Measurements from ENCODE around the gene ASIC5.

Gene ASIC5

DNA sequence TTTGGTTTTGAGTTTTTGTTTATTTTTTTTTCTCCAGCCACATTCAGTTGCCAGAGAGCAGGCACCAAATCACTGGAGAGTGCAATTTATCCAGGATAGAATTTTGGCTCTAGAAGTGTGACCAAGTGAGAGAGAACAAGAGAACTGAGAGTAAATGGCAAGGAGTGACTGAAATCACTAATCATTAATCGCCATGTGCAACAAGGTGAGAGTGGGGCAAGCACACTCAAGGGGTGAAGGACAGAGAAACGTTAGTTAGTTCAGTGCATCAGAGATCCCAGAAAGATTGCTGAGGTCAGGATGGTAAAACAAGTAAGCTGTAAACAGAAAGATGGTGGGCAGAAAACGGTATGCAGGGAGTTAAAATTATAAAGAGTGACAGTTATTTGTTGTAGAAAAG lies 17.8 kb upstream of the ASIC5 start:
- DNase-seq (ENCODE audit: low read depth in 1 of 2, low spot score in 1 of 2), result no peak

DNA sequence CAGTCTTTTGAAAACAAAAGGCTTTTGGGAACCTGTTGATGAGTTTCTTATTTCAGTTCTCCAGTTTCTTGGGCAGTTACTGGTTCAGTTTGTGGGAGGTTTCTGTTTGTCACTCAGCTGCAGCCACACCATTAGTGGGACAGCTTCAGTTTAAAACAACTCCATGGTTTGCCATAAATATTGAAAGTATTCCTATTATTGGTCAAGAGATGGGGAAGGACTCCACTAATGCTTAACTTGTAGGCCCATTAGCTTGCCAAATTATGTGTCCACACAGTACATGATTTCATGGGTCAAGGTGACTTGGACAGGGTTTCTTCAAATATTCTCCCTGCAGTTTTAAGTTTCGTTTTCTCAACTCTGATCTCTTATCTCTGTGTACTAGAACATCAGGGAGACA lies 15.5 kb upstream of the ASIC5 start:
- DNase-seq (ENCODE audit: low read depth in 1 of 2, low spot score in 1 of 2), result no peak

DNA sequence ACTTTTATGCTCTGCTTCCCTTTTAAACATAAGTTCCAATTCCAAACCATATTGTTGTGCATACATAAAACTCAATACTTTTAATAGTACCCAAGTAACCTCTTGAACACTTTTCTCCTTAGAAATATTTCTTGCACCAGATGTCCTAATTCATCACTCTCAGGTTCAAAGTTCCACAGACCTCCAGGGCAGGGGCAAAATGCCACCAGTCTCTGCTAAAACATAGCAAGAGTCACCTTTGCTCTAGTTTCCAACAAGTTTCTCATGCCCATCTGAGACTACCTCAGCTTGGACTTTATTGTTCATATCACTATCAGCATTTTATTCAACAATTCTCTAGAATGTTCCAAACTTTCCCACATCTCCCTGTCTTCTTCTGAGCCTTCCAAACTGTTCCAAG lies 13.7 kb upstream of the ASIC5 start:
- DNase-seq (ENCODE audit: low read depth in 1 of 2, low spot score in 1 of 2), result no peak

DNA sequence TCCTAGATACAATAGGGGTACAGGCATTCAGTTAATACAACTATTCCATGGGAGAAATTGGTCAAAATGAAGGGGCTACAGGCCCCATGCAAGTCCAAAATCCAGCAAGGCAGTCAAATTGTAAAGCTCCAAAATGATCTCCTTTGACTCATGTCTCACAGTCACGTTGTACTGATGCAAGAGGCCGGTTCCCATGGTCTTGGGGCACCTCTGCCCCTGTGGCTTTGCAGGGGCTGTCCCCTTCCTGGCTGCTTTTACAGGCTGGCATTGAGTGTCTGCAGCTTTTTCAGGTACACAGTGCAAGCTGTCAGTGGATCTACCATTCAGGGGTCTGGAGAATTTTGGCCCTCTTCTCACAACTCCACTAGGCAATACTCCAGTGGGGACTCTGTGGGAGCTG lies 12.5 kb upstream of the ASIC5 start:
- DNase-seq (ENCODE audit: low read depth in 1 of 2, low spot score in 1 of 2), result no peak

DNA sequence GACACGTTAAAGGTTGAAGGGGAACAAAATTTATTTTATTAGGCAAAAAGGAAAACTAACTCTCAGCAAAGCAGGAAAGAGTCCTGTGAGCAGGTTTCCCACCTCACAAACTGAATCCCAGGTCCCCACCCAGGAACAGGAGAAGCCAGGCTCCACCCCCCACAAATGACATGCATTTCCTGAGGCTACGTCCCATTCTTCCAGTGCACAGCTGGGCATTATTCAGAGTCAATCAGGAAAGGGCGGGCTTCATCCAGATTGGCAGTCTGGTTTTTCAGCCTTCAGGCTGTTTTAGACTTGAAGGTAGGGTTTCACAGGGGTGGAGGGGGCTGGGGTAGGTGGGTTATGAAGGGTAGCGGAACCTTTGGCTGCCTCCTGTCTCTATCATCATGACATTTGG lies 11.9 kb upstream of the ASIC5 start:
- no peak for DNase-seq (ENCODE audit: low read depth in 1 of 2, low spot score in 1 of 2)

DNA sequence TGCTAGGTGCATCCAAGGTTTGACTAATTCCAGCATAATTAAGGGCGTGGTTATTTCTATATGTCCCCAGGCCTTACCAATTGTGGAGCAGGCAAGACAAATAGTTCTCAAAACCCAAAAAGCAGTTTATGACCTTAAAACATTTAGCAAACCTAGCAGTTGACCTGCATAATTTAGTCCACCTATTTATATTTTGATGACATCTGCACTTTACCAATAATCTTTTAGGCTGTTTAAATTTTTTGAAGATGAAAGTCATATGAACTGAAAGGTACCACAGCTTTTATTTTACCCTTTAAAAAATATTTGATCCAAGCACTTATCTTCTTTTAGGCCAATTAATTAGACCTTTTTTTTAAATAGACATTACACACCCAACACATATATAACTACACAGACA lies 9.8 kb upstream of the ASIC5 start:
- no peak for DNase-seq (ENCODE audit: low read depth in 1 of 2, low spot score in 1 of 2)

DNA sequence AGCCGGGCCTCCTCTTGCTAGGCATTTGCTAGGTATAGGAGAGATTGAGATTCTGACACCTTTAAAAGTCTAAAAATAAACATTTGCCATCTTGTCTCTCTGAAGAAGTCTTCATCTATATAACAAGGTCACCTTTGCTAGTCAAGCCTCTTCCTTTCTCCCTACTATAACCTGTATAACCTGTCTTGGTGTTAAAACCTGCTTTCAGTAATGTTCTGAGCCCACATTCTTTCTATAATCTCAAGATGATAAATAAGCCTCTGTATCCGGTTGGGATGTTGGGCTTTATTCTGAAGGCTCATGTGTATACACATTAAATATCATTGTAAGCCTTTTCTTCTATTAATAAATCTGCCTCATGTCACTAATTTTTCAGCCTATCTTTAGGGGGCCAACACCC lies 10.2 kb downstream of the ASIC5 start:
- DNase-seq (ENCODE audit: low read depth in 1 of 2, low spot score in 1 of 2), result no peak

DNA sequence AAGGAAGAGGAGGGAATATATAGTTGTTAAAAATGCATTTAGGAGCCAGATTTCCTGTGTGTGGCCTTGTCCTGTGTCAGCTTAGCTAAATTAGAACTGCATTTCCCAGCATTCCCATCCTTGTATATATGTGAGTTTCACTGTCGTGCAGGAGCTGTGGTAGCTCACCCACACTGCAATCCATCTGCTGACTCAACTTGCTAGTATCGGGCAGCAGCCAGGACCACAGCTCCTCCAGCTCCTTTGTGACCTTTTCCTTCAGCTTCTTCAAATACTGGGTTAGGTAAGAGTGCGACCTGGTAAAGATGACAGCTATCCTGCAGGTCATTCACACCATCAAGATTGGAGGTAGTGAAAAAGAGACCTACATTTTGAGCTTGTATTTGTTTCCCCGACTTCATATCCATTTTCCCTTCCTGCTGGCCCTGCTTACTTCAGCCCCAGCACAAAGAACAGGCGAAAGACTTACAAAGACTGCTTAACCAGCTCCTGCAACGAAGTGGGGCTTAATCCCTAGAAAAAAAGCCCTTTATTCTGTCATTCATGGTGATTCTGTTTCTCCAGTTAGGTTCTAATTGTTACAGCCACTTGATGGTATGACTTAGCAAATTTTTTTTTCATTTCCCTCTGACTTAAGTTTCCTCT lies 11.4 kb downstream of the ASIC5 start:
- no peak for DNase-seq (ENCODE audit: low read depth in 1 of 2, low spot score in 1 of 2)

DNA sequence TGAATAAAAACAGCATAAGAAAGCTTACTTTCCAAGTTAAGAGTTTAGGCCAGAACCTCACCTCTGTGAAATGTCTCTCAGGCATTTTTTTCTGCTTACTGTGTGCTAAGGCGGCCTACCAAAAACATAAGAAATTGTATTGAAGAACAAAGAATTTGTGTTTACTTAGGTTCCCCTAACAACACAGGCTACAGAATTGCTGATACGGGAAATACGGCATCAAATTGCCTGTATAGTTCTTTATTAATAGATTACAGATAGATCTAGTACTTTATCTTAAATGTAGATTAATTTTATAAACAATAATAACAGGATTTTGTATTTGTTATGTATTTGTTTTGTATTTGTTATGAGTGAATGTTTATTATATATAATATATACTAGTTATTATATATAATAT lies 12.9 kb downstream of the ASIC5 start:
- DNase-seq (ENCODE audit: low read depth in 1 of 2, low spot score in 1 of 2), result no peak

DNA sequence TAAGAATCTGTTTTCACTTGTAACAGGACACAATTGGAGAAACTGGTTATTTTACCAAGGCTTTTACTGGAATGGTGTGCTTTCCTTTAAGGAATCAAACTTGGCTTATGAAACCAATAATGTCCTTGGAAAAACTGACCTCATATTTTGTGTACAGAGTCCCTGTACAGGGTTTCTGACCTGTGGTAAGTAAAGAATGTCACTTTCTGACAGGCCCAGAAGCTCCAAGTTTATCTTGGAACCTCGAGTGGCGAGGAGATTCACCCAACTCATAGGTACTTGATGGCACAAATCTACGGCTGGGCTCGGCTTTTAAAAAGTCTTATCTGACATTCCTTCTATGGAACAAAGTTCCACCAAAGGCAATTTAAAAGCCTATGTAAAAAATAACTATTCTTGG lies 17.0 kb downstream of the ASIC5 start:
- DNase-seq (ENCODE audit: low read depth in 1 of 2, low spot score in 1 of 2), result no peak

DNA sequence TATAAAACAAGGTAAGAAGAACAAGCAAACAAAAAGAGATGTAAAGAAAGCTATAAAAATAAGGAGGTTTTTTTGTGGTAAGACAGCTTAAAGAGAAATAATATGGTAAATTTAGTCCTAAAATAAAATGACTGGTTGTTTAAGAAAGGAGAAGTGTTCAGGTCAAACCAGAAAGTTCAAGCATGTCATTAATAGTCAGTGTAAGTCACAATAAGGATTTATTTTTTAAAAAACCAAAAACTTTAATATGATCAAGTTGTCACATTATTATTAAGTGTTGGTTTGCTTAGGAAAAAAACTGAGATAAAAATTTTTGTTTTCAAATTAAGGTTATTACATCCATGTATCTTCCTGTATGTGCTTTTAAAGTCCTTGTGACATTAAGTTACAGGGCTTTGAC lies 19.1 kb downstream of the ASIC5 start:
- no peak for DNase-seq (ENCODE audit: low read depth in 1 of 2, low spot score in 1 of 2)

DNA sequence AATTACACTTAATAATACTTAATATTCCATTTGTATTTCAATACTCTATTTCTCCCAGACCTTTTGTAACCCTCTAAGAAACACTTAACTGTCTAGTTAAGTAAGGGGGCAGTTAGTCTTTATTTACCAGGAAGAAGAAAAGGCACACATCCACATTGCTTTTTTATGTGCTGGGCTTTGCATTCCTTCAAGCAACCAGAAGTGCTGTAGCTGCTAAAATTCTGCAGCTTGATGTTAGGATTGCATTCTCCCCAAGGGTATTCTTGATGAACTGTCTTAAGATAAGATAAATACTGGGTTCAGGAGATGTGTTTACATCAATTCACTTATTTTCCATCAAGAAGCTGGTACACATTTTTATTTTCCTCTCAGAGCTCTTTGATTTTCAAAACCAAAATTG lies 24.0 kb downstream of the ASIC5 start:
- no peak for DNase-seq (ENCODE audit: low read depth in 1 of 2, low spot score in 1 of 2)

DNA sequence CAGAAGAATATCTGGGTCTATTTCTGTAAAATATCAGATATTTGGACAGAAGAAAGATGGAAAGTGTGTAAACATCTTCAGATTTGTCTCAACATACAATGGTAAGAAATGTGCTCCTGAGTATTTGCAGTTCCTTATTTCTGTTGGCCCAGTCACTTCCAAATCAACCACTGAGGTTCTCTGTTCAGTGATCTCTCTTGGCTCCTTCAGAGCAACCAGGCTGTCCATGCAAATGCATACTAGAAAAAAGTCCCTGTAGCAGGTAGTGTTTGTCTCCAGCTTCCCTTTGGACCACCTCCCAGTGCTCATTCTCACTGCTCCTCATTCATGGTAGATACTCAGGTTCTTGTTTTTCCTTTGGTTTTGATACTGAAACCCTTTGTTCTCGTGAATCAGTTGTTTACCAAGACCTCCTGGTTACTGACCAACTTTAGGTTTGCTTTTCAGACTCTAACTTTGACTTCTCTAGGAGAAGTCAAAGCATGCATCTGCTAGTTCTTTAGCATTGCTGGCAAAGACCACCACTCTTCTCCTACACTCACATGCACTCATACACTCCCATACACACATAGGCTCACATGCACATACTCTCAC lies 28.8 kb downstream of the ASIC5 start:
- DNase-seq (ENCODE audit: low read depth in 1 of 2, low spot score in 1 of 2), result no peak

DNA sequence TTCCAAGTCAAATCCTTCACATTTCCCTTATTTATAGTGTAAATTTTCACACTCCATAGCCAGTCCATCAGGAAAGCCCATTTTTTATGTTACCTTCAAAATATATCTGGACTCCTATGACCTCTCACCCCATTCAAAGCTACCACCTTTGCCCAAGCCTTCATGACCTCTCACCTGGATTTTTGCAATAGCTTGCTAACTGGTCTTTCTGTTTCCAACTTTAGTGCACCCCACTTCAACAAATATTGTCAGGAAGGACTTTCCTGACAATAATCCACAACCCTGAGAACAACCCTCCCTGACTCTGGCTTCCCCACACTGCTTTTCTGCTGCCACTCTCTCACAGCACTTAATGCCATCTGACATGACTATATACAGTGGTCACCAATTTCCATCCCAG lies 33.4 kb downstream of the ASIC5 start:
- DNase-seq (ENCODE audit: low read depth in 1 of 2, low spot score in 1 of 2), result no peak

DNA sequence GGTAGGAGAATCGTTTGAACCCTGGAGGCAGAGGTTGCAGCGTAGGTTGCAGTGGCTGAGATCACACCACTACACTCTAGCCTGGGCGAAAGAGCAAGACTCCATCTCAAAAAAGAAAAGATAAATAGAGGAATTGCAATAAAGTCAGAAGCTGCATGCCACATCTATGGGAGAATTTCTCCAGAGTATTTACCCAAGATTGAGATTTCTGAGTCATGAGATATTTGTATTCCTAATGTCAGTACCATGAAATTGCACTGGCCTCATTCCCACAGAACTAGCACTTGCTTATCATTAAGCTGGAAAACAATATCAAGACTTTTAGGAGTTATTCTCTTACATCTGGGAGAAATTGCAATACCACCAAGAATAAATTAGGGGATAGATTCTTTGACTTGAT lies 37.4 kb downstream of the ASIC5 start:
- no peak for DNase-seq (ENCODE audit: low read depth in 1 of 2, low spot score in 1 of 2)

DNA sequence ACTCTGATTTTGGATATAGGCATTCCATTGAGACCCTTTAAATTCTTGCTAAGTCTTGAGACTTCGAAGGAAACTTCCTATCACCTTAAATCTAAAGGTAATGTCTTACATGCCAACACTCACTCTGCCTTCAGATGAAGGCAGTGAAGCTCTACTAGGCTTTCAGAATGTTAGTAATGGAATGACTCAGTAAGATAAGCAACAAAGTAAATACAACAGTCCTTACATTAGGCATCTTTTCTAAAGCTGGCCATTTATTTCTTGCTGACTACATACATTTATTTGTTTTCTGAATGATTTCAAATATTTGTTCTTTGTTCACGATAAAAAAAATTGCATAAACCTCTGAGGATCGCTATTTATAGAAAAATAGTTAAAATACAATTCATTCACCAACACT lies 43.5 kb downstream of the ASIC5 start:
- no peak for DNase-seq (ENCODE audit: low read depth in 1 of 2, low spot score in 1 of 2)

DNA sequence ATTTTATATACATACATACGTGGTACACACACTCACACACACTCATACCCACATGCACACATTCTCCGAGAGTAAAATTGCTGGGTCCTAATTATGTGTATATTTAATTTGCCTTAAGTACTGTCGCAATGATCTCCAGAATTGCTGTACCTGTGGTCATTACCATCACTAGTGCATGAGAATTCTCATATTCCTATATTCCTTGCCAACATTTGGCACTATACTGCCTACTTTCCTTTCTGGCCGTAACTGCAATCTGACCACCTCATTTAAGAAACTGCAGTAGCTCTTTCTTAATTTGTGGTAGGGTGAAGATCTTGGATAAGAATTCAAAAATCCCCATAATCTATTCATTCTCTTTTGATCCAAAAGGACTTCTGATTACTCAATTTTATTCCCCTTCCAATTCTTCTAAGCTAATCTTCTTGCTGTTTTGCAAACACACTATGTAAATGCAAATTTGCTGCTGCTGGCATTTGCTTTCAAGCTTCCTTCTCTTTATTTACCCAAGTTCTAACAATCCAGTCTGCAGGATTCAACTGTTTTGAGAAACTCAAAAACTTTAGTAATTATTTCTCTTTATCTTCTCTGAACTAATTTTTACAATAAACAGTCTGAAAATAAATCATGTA lies 45.1 kb downstream of the ASIC5 start:
- DNase-seq (ENCODE audit: low read depth in 1 of 2, low spot score in 1 of 2), result no peak

DNA sequence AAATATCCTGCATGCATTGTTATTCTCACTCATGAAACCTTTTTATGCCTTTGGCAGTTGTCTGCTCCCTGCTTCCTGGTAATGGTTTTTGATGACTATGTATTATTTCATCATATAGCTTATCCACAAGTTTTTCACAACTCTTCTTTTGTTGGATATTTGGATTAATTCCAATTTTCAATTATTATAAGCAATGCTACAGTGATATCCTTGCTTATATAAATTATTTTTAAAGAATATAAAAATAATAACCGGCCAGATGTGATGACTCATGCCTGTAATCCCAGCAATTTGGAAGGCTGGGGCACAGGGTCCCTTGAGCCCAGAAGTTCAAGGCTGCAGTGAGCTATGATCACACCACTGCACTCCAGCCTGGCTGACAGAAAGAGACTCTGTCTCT lies 47.0 kb downstream of the ASIC5 start:
- DNase-seq (ENCODE audit: low read depth in 1 of 2, low spot score in 1 of 2), result no peak

DNA sequence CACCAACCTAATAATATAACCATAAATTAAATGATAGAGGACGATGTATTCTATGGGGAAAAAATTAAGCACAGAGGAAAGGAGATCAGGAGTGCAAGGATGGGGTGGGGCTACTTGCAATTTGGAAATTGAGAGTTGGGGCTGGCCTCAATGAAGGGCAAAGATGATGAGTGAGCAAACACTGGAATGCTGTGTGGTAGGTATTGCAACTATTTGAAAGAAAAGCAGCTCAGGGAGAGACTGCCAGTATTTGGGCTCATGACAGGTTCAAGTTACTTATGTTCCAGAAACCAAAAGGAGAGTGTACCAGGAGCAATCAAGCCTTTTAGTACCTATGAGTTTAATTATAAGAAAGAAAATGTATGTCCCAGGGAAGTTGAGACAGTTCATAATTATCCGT lies 47.4 kb downstream of the ASIC5 start:
- no peak for DNase-seq (ENCODE audit: low read depth in 1 of 2, low spot score in 1 of 2)

DNA sequence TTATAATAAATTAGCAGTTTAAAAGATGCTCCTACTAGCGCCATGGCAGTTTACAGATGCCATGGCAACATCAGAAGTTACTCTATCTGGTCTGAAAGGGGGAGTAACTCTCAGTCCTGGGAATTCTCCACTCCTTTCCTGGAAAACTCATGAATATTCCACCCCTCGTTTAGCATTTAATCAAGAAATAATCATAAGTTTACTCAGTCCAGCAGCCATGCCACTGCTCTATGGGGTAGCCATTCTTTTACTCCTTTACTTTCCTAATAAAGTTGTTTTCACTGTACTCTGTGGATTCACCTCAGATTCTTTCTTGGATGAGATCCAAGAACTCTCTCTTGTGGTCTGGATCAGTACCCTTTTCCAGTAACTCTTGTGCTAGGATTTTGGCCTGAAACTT lies 55.0 kb downstream of the ASIC5 start:
- DNase-seq (ENCODE audit: low read depth in 1 of 2, low spot score in 1 of 2), result no peak

DNA sequence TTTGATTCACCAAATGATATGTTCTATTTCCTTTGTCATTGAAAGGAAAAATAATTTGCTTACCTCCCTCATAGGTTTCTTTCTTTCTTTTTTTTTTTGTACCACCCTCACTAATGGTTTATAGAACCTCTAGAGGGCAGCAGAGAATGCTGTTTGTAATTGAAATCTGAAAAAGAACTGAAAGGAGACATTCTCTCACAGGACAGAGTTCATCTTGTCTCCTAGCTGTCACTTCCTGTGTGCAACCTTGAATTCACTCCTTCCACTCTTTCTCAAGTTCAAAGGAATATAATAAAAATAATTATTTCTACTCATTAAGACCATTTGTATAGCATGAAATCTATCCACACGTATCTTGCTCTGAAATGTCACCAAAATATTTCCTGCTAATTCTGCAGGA lies 56.2 kb downstream of the ASIC5 start:
- no peak for DNase-seq (ENCODE audit: low read depth in 1 of 2, low spot score in 1 of 2)

DNA sequence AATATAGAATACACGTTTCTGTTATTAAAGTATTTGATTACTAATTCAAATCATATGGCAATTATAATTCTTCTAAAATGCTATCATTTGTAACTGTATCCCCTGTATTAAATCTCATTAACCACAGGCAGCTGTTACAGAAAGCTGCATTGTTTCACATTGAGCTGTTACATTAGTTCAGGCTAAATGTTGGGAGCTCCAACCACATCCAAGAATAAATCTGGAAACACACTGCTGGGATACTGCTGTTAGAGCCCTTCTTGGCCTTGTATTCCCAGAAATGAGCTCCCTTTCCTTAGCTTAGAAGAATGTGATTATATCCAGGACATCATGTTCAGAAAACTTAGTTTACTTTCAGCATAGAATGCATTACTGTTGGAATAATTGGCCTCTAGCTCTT lies 59.1 kb downstream of the ASIC5 start:
- DNase-seq (ENCODE audit: low read depth in 1 of 2, low spot score in 1 of 2), result no peak

DNA sequence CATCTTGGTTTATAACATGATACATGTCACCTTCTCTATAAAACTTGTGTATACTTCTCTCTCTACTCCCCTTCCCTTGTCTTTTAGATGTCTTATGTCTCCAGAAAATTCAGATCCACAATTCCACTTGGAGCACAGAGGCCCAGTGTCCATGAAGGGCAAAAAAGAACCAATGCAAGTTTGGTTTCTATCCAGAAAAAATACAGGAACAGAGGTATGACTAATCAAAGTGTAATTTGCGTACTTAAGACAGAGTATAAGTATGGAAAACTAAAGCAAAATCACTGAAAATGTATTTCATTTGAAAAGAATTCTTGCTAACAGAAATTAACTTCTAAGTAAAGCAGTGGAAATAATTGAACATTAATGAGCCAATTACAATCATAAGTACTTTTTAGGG lies 61.1 kb downstream of the ASIC5 start:
- no peak for DNase-seq (ENCODE audit: low read depth in 1 of 2, low spot score in 1 of 2)

Data from activated T-helper 1 cell treated with anti-CD3 and anti-CD28 coated beads, Interleukin-2, amount 50 U/mL, for 16 hours (primary cell).